ENCODE data around the gene ARHGAP40.
"Not testable (repeated sequence)": the region's sequence is repeated elsewhere in the genome, so short reads cannot be mapped to it uniquely, and the experiment has no call there.

DNA sequence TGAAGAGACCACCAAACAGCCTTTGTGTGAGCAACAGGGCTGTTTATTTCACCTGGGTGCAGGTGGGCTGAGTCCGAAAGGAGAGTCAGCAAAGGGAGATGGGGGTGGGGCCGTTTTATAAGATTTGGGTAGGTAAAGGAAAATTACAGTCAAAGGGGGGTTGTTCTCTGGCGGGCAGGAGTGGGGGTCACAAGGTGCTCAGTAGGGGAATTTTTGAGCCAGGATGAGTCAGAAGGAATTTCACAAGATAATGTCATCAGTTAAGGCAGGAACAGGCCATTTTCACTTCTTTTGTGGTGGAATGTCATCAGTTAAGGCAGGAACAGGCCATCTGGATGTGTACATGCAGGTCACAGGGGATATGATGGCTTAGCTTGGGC, 9.2 kb upstream of the ARHGAP40 start:
- TF ChIP-seq, protein P1, sequence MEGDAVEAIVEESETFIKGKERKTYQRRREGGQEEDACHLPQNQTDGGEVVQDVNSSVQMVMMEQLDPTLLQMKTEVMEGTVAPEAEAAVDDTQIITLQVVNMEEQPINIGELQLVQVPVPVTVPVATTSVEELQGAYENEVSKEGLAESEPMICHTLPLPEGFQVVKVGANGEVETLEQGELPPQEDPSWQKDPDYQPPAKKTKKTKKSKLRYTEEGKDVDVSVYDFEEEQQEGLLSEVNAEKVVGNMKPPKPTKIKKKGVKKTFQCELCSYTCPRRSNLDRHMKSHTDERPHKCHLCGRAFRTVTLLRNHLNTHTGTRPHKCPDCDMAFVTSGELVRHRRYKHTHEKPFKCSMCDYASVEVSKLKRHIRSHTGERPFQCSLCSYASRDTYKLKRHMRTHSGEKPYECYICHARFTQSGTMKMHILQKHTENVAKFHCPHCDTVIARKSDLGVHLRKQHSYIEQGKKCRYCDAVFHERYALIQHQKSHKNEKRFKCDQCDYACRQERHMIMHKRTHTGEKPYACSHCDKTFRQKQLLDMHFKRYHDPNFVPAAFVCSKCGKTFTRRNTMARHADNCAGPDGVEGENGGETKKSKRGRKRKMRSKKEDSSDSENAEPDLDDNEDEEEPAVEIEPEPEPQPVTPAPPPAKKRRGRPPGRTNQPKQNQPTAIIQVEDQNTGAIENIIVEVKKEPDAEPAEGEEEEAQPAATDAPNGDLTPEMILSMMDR (IDR thresholded peaks at IDR 0.05; ENCODE audit: extremely low read depth in 1 of 2, insufficient read depth in 1 of 2, low read depth in 1 of 2, low read length in 2 of 2): not testable (repeated sequence)
- TF ChIP-seq, protein P2, sequence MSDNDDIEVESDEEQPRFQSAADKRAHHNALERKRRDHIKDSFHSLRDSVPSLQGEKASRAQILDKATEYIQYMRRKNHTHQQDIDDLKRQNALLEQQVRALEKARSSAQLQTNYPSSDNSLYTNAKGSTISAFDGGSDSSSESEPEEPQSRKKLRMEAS (IDR thresholded peaks at IDR 0.05; ENCODE audit: insufficient read depth, insufficient read length): not testable (repeated sequence)
- TF ChIP-seq POLR2A (IDR thresholded peaks at IDR 0.05; ENCODE audit: low read depth, low read length); POLR2AphosphoS5 (IDR thresholded peaks at IDR 0.05; ENCODE audit: insufficient read depth, low read depth, low read length); MYC (IDR thresholded peaks at IDR 0.05; ENCODE audit: low read depth, low read length): not testable (repeated sequence)

Measured in endothelial cell of umbilical vein (primary cell).